CD4-positive, alpha-beta T cell (primary cell): Measurements from ENCODE around the gene ABLIM1. TPM values are rescaled to one million over a fixed set of nuclear protein-coding genes. Genes with fewer than 3 reads are reported as not detected.

Experiments
- ATAC-seq: fragments of 200-7000 bp; cut with Tn5 transposase; one replicate; pipeline ENCODE4 v1.10.0; 2022; ENCODE audit warnings: mild to moderate bottlenecking; ENCODE audit not compliant: poor library complexity
- CTCF ChIA-PET: fragments of 350-600 bp; sonication (Branson Sonifier 250); formaldehyde crosslinking; loops from one replicate; lab custom pipeline; 2021; ENCODE audit warnings: antibody characterized with exemption, inconsistent platforms; lab: Charles Lee
- POLR2A ChIA-PET: fragments of 350-600 bp; sonication (Branson Sonifier 250); formaldehyde crosslinking; loops from one replicate; lab custom pipeline; 2021; ENCODE audit warnings: antibody characterized with exemption, inconsistent platforms; lab: Charles Lee
- DNase-seq, 14 experiments: peaks; one replicate each; pipeline ENCODE4 v3.0.0-alpha.2; 2013 to 2020; ENCODE audit warnings: mixed read lengths in 2 of 14
- H3K27ac ChIP-seq, 2 donors: one replicate each; pipeline versions ENCODE4 v1.5.1 to v1.7.0; 2013; ENCODE audit warnings: low read length in 2 of 2, low read depth in 1 of 2, mild to moderate bottlenecking in 1 of 2
- H3K27me3 ChIP-seq, 2 experiments: 1 replicate in 1 of 2; 2 replicates in 1 of 2; pipeline versions ENCODE4 v1.6.1 to v1.7.0; 2013; ENCODE audit warnings: low read length in 2 of 2, control low read depth in 1 of 2, mild to moderate bottlenecking in 1 of 2, moderate library complexity in 1 of 2; ENCODE audit not compliant: insufficient read depth in 2 of 2, control insufficient read depth in 1 of 2
- H3K36me3 ChIP-seq: one replicate; pipeline ENCODE4 v1.6.1; 2013; ENCODE audit warnings: low read length, control low read depth; ENCODE audit not compliant: insufficient read depth
- H3K4me1 ChIP-seq: one replicate; pipeline ENCODE4 v1.6.1; 2013; ENCODE audit warnings: low read length, control low read depth; ENCODE audit not compliant: insufficient read depth
- H3K4me3 ChIP-seq: one replicate; pipeline ENCODE4 v1.5.1; 2013; ENCODE audit warnings: mild to moderate bottlenecking, low read length, moderate library complexity
- H3K9me3 ChIP-seq, 2 experiments: 1 replicate in 1 of 2; 2 replicates in 1 of 2; pipeline versions ENCODE4 v1.6.1 to v1.7.0; 2013; ENCODE audit warnings: low read length in 2 of 2, mild to moderate bottlenecking in 2 of 2, control low read depth in 1 of 2, moderate library complexity in 1 of 2; ENCODE audit not compliant: control insufficient read depth in 1 of 2, insufficient read depth in 1 of 2
- H3K27ac Mint-ChIP-seq: one replicate; pipeline ENCODE4 v1.8.0; 2020; ENCODE audit warnings: mixed read lengths
- H3K27me3 Mint-ChIP-seq: one replicate; pipeline ENCODE4 v1.8.0; 2021; ENCODE audit warnings: mixed read lengths
- H3K36me3 Mint-ChIP-seq: one replicate; pipeline ENCODE4 v1.8.0; 2021; ENCODE audit warnings: low read depth, mixed read lengths
- H3K4me1 Mint-ChIP-seq: one replicate; pipeline ENCODE4 v1.8.0; 2021; ENCODE audit warnings: low read depth, mixed read lengths
- H3K4me3 Mint-ChIP-seq: one replicate; pipeline ENCODE4 v1.8.0; 2020; ENCODE audit warnings: mild to moderate bottlenecking, mixed read lengths
- H3K9me3 Mint-ChIP-seq: one replicate; pipeline ENCODE4 v1.8.0; 2020; ENCODE audit warnings: mixed read lengths
- CTCF ChIP-seq: fragments of 200-600 bp; IDR thresholded peaks from one replicate; pipeline ENCODE4 v1.8.0; 2022; ENCODE audit warnings: antibody characterized with exemption, mild to moderate bottlenecking
- intact Hi-C, 2 experiments: fragments of 100-400 bp; cut with DNase I in 1 of 2; cut with micrococcal nuclease in 1 of 2; formaldehyde crosslinking; loops; one replicate each; pipeline versions ENCODE4 v1.15.1 to v1.9.0; 2023 to 2025; cut with DNase I, micrococcal nuclease
- total RNA-seq, 174 experiments: library from RNA in 2 of 174; stranded (reverse) in 2 of 174; gene quantifications; one replicate each; pipeline ENCODE4 v1.2.3 and lab custom pipeline; 2021 to 2026

ABLIM1 gene
- total RNA-seq, 2 experiments from 2014 or later, result 217 to 224 TPM

DNA sequence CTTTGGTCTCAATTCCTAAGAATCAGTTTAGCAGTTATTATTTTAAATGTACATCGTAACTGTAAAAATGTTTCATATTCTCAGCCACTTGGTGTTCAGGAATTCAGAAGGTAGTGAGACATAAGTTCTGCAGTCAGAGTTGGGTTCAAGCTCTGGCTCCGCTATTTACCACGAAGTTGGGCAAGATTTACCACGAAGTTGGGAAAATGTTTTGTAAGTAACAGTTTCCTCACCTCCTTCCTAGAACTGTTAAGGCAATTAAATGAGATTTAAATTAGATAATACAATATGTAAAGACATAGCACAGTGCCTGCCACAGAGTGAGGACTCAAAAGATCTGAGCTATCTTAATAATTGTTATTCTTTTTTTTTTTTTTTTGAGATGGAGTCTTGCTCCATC, 16.3 kb upstream of the ABLIM1 start:
- POLR2A ChIA-PET, result no interaction called here

DNA sequence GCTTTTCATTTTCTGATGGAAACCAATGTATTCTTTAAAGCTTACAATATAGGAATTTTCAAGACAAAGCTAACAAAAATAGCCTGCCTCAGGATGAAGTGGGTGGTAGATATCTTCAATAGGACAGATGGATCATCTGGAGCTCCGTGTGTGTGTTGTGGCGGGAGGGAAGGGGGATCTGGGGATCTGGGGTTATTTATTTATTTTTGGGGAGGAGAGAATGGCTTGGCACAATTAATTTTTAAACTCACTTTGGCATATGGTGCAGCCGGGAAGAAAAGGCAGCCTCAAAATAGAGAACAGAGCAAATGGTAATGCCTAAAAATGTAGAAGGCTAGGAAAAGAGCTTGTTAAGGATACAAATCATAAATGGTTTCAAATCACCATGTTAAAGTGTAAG, 11.6 kb upstream of the ABLIM1 start:
- H3K27ac Mint-ChIP-seq, result no peak overlapping the region

More for the DNA sequence above, 16.3 kb upstream of the ABLIM1 start:
- CTCF ChIA-PET, result no interaction called here
- Histone ChIP-seq H3K27ac (no peak overlapping the region), H3K36me3 (no peaks in the 10 kb centered on the region), H3K9me3 (no peaks in the 10 kb centered on the region), H3K4me1 (no peaks in the 10 kb centered on the region), H3K27me3 (no peaks in the 10 kb centered on the region), H3K4me3 (no peak overlapping the region)
- Mint-ChIP-seq H3K36me3 (no peaks in the 10 kb centered on the region), H3K9me3 (no peaks in the 10 kb centered on the region), H3K27ac (no peak overlapping the region), H3K4me1 (no peaks in the 10 kb centered on the region), H3K27me3 (no peaks in the 10 kb centered on the region), H3K4me3 (no peak overlapping the region)
- DNase-seq (no peak), ATAC-seq (no peak)
- no peak for TF ChIP-seq CTCF
- intact Hi-C loops, result no loop called here

GRCh38 chr10:114668375-114669080, 10.5 kb upstream of the ABLIM1 start:
- H3K4me1 ChIP-seq, result no peaks in the 10 kb centered on the region
- no peak for TF ChIP-seq CTCF
- DNase-seq (no peak), ATAC-seq (no peak)
- H3K4me1 Mint-ChIP-seq, result no peaks in the 10 kb centered on the region
- ChIA-PET POLR2A (no interaction called here), CTCF (no interaction called here)
- no peaks in the 10 kb centered on the region for H3K27me3 Mint-ChIP-seq
- intact Hi-C loops, result no loop called here
- no peaks in the 10 kb centered on the region for H3K36me3 Mint-ChIP-seq
- no peak overlapping the region for H3K4me3 Mint-ChIP-seq
- H3K9me3 Mint-ChIP-seq, result no peaks in the 10 kb centered on the region
- H3K9me3 ChIP-seq, result no peaks in the 10 kb centered on the region
- H3K27me3 ChIP-seq, result no peaks in the 10 kb centered on the region
- no peak overlapping the region for H3K27ac Mint-ChIP-seq
- no peak overlapping the region for H3K27ac ChIP-seq
- no peak overlapping the region for H3K4me3 ChIP-seq
- H3K36me3 ChIP-seq, result no peaks in the 10 kb centered on the region

More for the DNA sequence above, 11.6 kb upstream of the ABLIM1 start:
- Mint-ChIP-seq H3K27me3 (no peaks in the 10 kb centered on the region), H3K36me3 (no peaks in the 10 kb centered on the region), H3K4me3 (no peak overlapping the region), H3K9me3 (no peaks in the 10 kb centered on the region), H3K4me1 (no peaks in the 10 kb centered on the region)
- no peaks in the 10 kb centered on the region for H3K36me3 ChIP-seq
- H3K4me1 ChIP-seq, result no peaks in the 10 kb centered on the region
- ChIA-PET CTCF (no interaction called here), POLR2A (no interaction called here)
- H3K27me3 ChIP-seq, result no peaks in the 10 kb centered on the region
- DNase-seq (no peak), ATAC-seq (no peak)
- intact Hi-C loops, result no loop called here
- no peak overlapping the region for H3K4me3 ChIP-seq
- no peaks in the 10 kb centered on the region for H3K9me3 ChIP-seq
- TF ChIP-seq CTCF, result no peak
- no peak overlapping the region for H3K27ac ChIP-seq
